IMR-90 (cell line): Measurements from ENCODE around the gene NECTIN2. TPM values are rescaled to one million over a fixed set of nuclear protein-coding genes. Genes with fewer than 3 reads are reported as not detected.

Experiments
- ATAC-seq: fragments of 200-7000 bp; cut with Tn5 transposase; 2 replicates; pipeline ENCODE4 v1.9.1; 2020; ENCODE audit warnings: low read depth, mild to moderate bottlenecking, moderate library complexity
- BruUV-seq: library from RNA; stranded (reverse); fragments of 400-500 nt; replicated peaks from 2 replicates; lab custom pipeline; 2021; lab: Mats Ljungman, UMichigan
- CTCF ChIA-PET: fragments of 300-600 bp; formaldehyde crosslinking; extraction: SDS; loops from one replicate; lab custom pipeline; 2021; ENCODE audit warnings: antibody characterized with exemption; lab: Yijun Ruan, JAX
- POLR2A ChIA-PET: fragments of 300-600 bp; sonication (Branson Sonifier 250); formaldehyde crosslinking; loops from one replicate; lab custom pipeline; 2022; ENCODE audit warnings: antibody characterized with exemption; ENCODE audit not compliant: unreplicated experiment; lab: Charles Lee
- DNase-seq: peaks from one replicate; pipeline ENCODE4 v3.0.0; 2013
- H2AFZ ChIP-seq: replicated peaks from 2 replicates; pipeline ENCODE3; 2013; ENCODE audit warnings: low read length, mild to moderate bottlenecking; ENCODE audit not compliant: poor library complexity
- H2AK5ac ChIP-seq: 2 replicates; pipeline ENCODE4 v1.6.1; 2013; ENCODE audit warnings: low read depth, low read length, inconsistent platforms
- H2AK9ac ChIP-seq: replicated peaks from 2 replicates; pipeline ENCODE3; 2013; ENCODE audit warnings: mild to moderate bottlenecking, low read depth, low read length, moderate library complexity; ENCODE audit not compliant: poor library complexity
- H2BK120ac ChIP-seq: 2 replicates; pipeline ENCODE4 v1.6.1; 2013; ENCODE audit warnings: low read depth, low read length, inconsistent platforms
- H2BK15ac ChIP-seq: 3 replicates; pipeline ENCODE4 v1.6.1; 2013; ENCODE audit warnings: low read depth, low read length, inconsistent platforms
- H2BK20ac ChIP-seq: 2 replicates; pipeline ENCODE4 v1.6.1; 2013; ENCODE audit warnings: low read depth, mild to moderate bottlenecking, inconsistent platforms, low read length, moderate library complexity
- H2BK5ac ChIP-seq: 2 replicates; pipeline ENCODE4 v1.6.1; 2013; ENCODE audit warnings: mild to moderate bottlenecking, low read depth, low read length, inconsistent platforms; ENCODE audit not compliant: poor library complexity, severe bottlenecking
- H3K14ac ChIP-seq: replicated peaks from 2 replicates; pipeline ENCODE4 v1.6.1; 2013; ENCODE audit warnings: low read depth, low read length, inconsistent platforms
- H3K18ac ChIP-seq: 2 replicates; pipeline ENCODE4 v1.6.1; 2013; ENCODE audit warnings: low read depth, low read length, control low read depth
- H3K23ac ChIP-seq: 2 replicates; pipeline ENCODE4 v1.6.1; 2013; ENCODE audit warnings: low read depth, low read length, inconsistent platforms
- H3K27ac ChIP-seq: 2 replicates; pipeline ENCODE4 v1.5.1; 2013; ENCODE audit warnings: mild to moderate bottlenecking, control low read depth, low read length; ENCODE audit not compliant: insufficient read depth
- H3K27me3 ChIP-seq: 2 replicates; pipeline ENCODE4 v1.6.1; 2013; ENCODE audit warnings: low read length; ENCODE audit not compliant: control insufficient read depth, insufficient read depth
- H3K36me3 ChIP-seq: 2 replicates; pipeline ENCODE4 v1.6.1; 2013; ENCODE audit warnings: low read length, mixed read lengths; ENCODE audit not compliant: control insufficient read depth, insufficient read depth
- H3K4ac ChIP-seq: 2 replicates; pipeline ENCODE4 v1.6.1; 2013; ENCODE audit warnings: low read depth, low read length, inconsistent platforms
- H3K4me1 ChIP-seq: 2 replicates; pipeline ENCODE4 v1.6.1; 2013; ENCODE audit warnings: low read length, mixed read lengths; ENCODE audit not compliant: control insufficient read depth, insufficient read depth
- H3K4me2 ChIP-seq: 2 replicates; pipeline ENCODE4 v1.6.1; 2013; ENCODE audit warnings: low read depth, mild to moderate bottlenecking, control low read depth, low read length, moderate library complexity
- H3K4me3 ChIP-seq: 2 replicates; pipeline ENCODE4 v1.5.1; 2013; ENCODE audit warnings: low read depth, mild to moderate bottlenecking, control low read depth, low read length, moderate library complexity; ENCODE audit not compliant: insufficient read depth
- H3K56ac ChIP-seq: 2 replicates; pipeline ENCODE4 v1.6.1; 2013; ENCODE audit warnings: low read length, inconsistent platforms; ENCODE audit not compliant: insufficient read depth; ENCODE audit errors: extremely low read depth
- H3K79me1 ChIP-seq, 2 experiments: 2 replicates each; pipeline ENCODE4 v1.6.1; 2013; ENCODE audit warnings: low read length in 2 of 2, inconsistent platforms in 1 of 2, low read depth in 1 of 2
- H3K9ac ChIP-seq: 2 replicates; pipeline ENCODE4 v1.6.1; 2013; ENCODE audit warnings: low read depth, low read length, control low read depth
- H3K9me1 ChIP-seq: 2 replicates; pipeline ENCODE4 v1.6.1; 2013; ENCODE audit warnings: low read length, inconsistent platforms; ENCODE audit not compliant: insufficient read depth
- H3K9me3 ChIP-seq: 2 replicates; pipeline ENCODE4 v1.6.1; 2013; ENCODE audit warnings: low read length; ENCODE audit not compliant: control insufficient read depth, insufficient read depth
- H4K20me1 ChIP-seq: 2 replicates; pipeline ENCODE4 v1.6.1; 2013; ENCODE audit warnings: low read length, inconsistent platforms; ENCODE audit not compliant: insufficient read depth
- H4K5ac ChIP-seq: 2 replicates; pipeline ENCODE4 v1.6.1; 2013; ENCODE audit warnings: mild to moderate bottlenecking, low read depth, low read length, control low read depth
- H4K8ac ChIP-seq, 2 experiments: 2 replicates each; pipeline ENCODE4 v1.6.1; 2013; ENCODE audit warnings: low read depth in 2 of 2, low read length in 2 of 2, control low read depth in 1 of 2, inconsistent platforms in 1 of 2
- H4K91ac ChIP-seq: 2 replicates; pipeline ENCODE4 v1.6.1; 2013; ENCODE audit warnings: low read depth, low read length, inconsistent platforms; ENCODE audit not compliant: insufficient read depth
- BHLHE40 ChIP-seq: fragments of 150-350 bp; IDR thresholded peaks from 2 replicates; pipeline ENCODE4 v1.6.1; 2016; ENCODE audit warnings: mild to moderate bottlenecking, low read depth, low read length
- RAD21 ChIP-seq: IDR thresholded peaks from 2 replicates; pipeline ENCODE4 v1.6.1; 2012; ENCODE audit warnings: low read length, improper control_type of control experiment
- WGBS, 2 experiments: methylation state at CpG; one replicate each; pipeline versions ENCODE4 v1.1.5 to v1.1.7; 2013; ENCODE audit warnings: missing lambda C conversion rate in 2 of 2; ENCODE audit not compliant: insufficient read length in 1 of 2; ENCODE audit errors: extremely low coverage in 2 of 2; 5-methylcytosine and 5-hydroxymethylcytosine counted together
- dilution Hi-C: fragments of 300-500 bp; cut with HindIII; formaldehyde crosslinking; loops from one replicate; pipeline ENCODE4 v1.14.3; 2018; ENCODE audit warnings: low sequenced_read_pairs; ENCODE audit not compliant: unreplicated experiment
- in situ Hi-C: fragments of 300-500 bp; cut with MboI; formaldehyde crosslinking; loops from 3 replicates; pipeline ENCODE4 v1.14.3; 2019; ENCODE audit warnings: low sequenced_read_pairs, inconsistent platforms, mixed read lengths
- intact Hi-C: fragments of 100-400 bp; cut with micrococcal nuclease; formaldehyde crosslinking; loops from 2 replicates; pipeline ENCODE4 v1.10.0; 2022
- polyA plus RNA-seq, 3 experiments: library from polyadenylated mRNA; depleted of rRNA; stranded (reverse); fragments of >200 nt; gene quantifications; 2 replicates each; pipeline ENCODE4 v1.2.3, GENCODE V29; 2012; ENCODE audit warnings: low replicate concordance in 1 of 3
- total RNA-seq: library from RNA; depleted of rRNA; stranded (reverse); fragments of >200 nt; gene quantifications from 2 replicates; pipeline ENCODE4 v1.2.3, GENCODE V29; 2012

The NECTIN2 gene
- total and polyA plus RNA-seq, 2 of the 4 experiments (the other 2 are of a cell fraction) = 77.8 to 170 TPM

- Histone ChIP-seq H3K9me3 (no peaks in the 10 kb centered on the region), H4K91ac (no peak overlapping the region), H2AK5ac (no peak overlapping the region), H2BK5ac (no peak overlapping the region), H3K4me2 (no peak overlapping the region), H2AFZ (no peak overlapping the region), H3K9ac (no peak overlapping the region), H2BK15ac (no peak overlapping the region), H3K4ac (no peak overlapping the region), H3K14ac (no peak overlapping the region), H3K23ac (no peak overlapping the region), H3K36me3 (no peaks in the 10 kb centered on the region), H3K79me1 (peaks cover 0 to 7% of the 10 kb centered on the region in 2 experiments; a peak in 1 of 4 replicates), H3K18ac (no peak overlapping the region), H3K27ac (no peak overlapping the region), H3K9me1 (no peaks in the 10 kb centered on the region), H3K27me3 (peaks cover 5% of the 10 kb centered on the region; the same call in 1 of the 2 replicates), H2BK20ac (no peak overlapping the region), H2BK120ac (no peak overlapping the region), H4K5ac (no peak overlapping the region), H3K4me1 (no peaks in the 10 kb centered on the region), H4K8ac (no peak overlapping the region), H3K56ac (no peak overlapping the region), H3K4me3 (no peak overlapping the region), H4K20me1 (no peaks in the 10 kb centered on the region), H2AK9ac (no peak overlapping the region)
- ChIA-PET POLR2A (no interaction called here), CTCF (interaction anchor here (0.6 kb wide), 2 partner anchors 173 to 187 kb away, joined by 3 read pairs; no protein-coding TSS in a partner anchor)
- 70% methylated on average over 2 of the region's 7 CpGs; no CpG with 5 or more reads in 1 of the 2 experiments for WGBS, 2 experiments
- TF ChIP-seq RAD21 (no peak), BHLHE40 (no peak)
- DNase-seq (no peak), ATAC-seq (no peak)
- intact Hi-C loops (no loop called here), in situ Hi-C loops (loop anchor here (5.0 kb wide), 3 partner anchors 59 to 269 kb away; no protein-coding TSS in a partner anchor), dilution Hi-C loops (no loop called here)
- no TSS peak for BruUV-seq
Observed at GRCh38 chr19:44840811-44841210, 5.3 kb upstream of the NECTIN2 start.
